HepG2 (cell line): ENCODE data around the gene ZDHHC14. TPM values are rescaled to one million over a fixed set of nuclear protein-coding genes. Genes with fewer than 3 reads are reported as not detected.
A peak's percentile ranks its signal among the peaks of the same experiment; 100 is the strongest.

Experiments used
- CBX1 ChIP-seq: IDR thresholded peaks from one replicate; pipeline ENCODE4 v1.6.1; 2016; ENCODE audit warnings: antibody characterized with exemption, low read depth
- CHD4 ChIP-seq: fragments of 200-600 bp; sonication (generic); IDR thresholded peaks from 2 replicates; pipeline ENCODE4 v1.7.0; 2017; ENCODE audit warnings: mild to moderate bottlenecking, low read length, borderline replicate concordance
- HNRNPLL ChIP-seq: fragments of 200-400 bp; formaldehyde crosslinking; IDR thresholded peaks from 2 replicates; pipeline ENCODE4 v1.6.1; 2017; ENCODE audit warnings: mild to moderate bottlenecking, low read depth, low read length; ENCODE audit not compliant: poor library complexity, severe bottlenecking
- HOXA3 ChIP-seq: sonication (generic); formaldehyde crosslinking; IDR thresholded peaks from 2 replicates; pipeline ENCODE4 v1.5.0; 2020; ENCODE audit warnings: missing genetic modification reagents
- ZNF263 ChIP-seq: sonication (generic); formaldehyde crosslinking; IDR thresholded peaks from 2 replicates; pipeline ENCODE4 v1.4.0; 2020; ENCODE audit warnings: missing genetic modification reagents
- ZNF451 ChIP-seq: sonication (generic); formaldehyde crosslinking; IDR thresholded peaks from 2 replicates; pipeline ENCODE4 v1.5.0; 2020; ENCODE audit warnings: mild to moderate bottlenecking, missing genetic modification reagents
- ZNF572 ChIP-seq: sonication (generic); formaldehyde crosslinking; IDR thresholded peaks from 2 replicates; pipeline ENCODE4 v1.5.1; 2020; ENCODE audit warnings: mild to moderate bottlenecking, missing genetic modification reagents
- polyA plus RNA-seq, 8 experiments: library from polyadenylated mRNA; depleted of rRNA in 3 of 8; stranded (reverse) in 7 of 8; unstranded in 1 of 8; fragments of >200 nt; fragmentation: Illumina TruSeq in 4 of 8; extraction: Trizol in 4 of 8; gene quantifications; 2 replicates each; pipeline versions ENCODE4 v1.2.1 to v1.2.3, GENCODE V29; 2011 to 2016; ENCODE audit warnings: low read depth in 4 of 8, missing spikeins in 1 of 8, mixed read lengths in 1 of 8; ENCODE audit not compliant: insufficient read depth in 1 of 8
- total RNA-seq, 5 experiments: library from RNA; depleted of rRNA; stranded (reverse); fragments of >200 nt; fragmentation: Illumina TruSeq; extraction: Trizol; gene quantifications; 2 replicates each; pipeline ENCODE4 v1.2.3, GENCODE V29; 2016; ENCODE audit warnings: low read depth in 1 of 5
- TF ChIP-seq, protein P1 (sequence below): sonication (generic); formaldehyde crosslinking; IDR thresholded peaks from 2 replicates; pipeline ENCODE4 v1.8.0; 2022; ENCODE audit warnings: missing genetic modification reagents, low read depth, mild to moderate bottlenecking, borderline replicate concordance
- TF ChIP-seq, protein P2 (sequence below), 2 experiments: fragments of 450-650 bp in 1 of 2; sonication (generic) in 1 of 2; formaldehyde crosslinking in 1 of 2; IDR thresholded peaks; 2 replicates each; pipeline versions ENCODE4 v1.6.1 to v1.8.0; 2016 to 2022; ENCODE audit warnings: antibody characterized with exemption in 1 of 2, mild to moderate bottlenecking in 1 of 2, missing genetic modification reagents in 1 of 2
- TF ChIP-seq, protein P3 (sequence below): sonication (generic); formaldehyde crosslinking; IDR thresholded peaks from 2 replicates; pipeline ENCODE4 v1.4.0; 2020; ENCODE audit warnings: low read depth, missing genetic modification reagents
- TF ChIP-seq, protein P4 (sequence below): sonication (generic); formaldehyde crosslinking; IDR thresholded peaks from 2 replicates; pipeline ENCODE4 v1.4.0; 2020; ENCODE audit warnings: missing genetic modification reagents

The ZDHHC14 gene
- total and polyA plus RNA-seq, 2 of the 13 experiments (the other 11 are each of a cell fraction or from before 2014, with no cell fraction given), result 3.7 to 9.5 TPM

DNA sequence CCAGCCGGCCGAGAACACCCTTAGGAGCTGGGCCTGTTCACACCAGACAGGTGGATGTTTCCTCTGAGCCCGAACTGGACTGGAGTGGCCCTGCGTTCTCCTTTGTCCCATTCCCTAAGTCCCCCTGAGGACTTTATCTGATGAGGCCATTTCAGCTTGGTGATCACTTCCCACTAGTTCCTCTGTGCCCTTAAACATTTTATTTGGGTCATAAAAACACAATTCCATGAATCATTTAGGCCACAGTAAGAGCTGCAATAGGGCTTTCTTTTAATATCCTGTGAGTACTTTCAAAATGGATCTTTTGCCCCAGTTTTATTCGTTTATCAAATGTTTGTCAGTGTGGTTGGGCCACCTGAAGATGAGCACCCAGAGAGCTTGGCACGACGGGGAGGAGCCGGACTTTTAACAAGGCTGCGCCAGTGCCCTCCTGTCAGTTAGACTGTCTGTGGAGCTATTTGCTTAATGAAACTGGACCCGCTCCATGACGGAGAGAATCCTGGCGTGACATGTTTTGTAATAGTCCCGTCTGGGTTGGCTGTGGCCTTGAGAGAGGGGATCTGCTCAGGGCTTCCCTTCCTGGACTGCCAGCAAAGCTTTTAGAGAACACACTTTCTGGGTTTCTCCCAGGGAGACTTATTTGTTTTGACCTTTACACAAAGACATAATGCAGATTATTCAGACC is 53.5 kb downstream of the ZDHHC14 start (continued):
- TF ChIP-seq HNRNPLL, result no peak
- no peak for TF ChIP-seq CBX1
- TF ChIP-seq ZNF572 (CRISPR knock-in tag), result no peak
- TF ChIP-seq, protein P1, sequence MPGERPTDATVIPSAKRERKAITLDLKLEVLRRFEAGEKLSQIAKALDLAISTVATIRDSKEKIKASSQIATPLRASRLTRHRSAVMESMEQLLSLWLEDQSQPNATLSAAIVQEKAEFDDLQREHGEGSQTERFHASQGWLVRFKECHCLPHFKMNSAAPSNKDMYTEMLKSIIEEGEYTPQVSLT, result no peak
- TF ChIP-seq, protein P2, sequence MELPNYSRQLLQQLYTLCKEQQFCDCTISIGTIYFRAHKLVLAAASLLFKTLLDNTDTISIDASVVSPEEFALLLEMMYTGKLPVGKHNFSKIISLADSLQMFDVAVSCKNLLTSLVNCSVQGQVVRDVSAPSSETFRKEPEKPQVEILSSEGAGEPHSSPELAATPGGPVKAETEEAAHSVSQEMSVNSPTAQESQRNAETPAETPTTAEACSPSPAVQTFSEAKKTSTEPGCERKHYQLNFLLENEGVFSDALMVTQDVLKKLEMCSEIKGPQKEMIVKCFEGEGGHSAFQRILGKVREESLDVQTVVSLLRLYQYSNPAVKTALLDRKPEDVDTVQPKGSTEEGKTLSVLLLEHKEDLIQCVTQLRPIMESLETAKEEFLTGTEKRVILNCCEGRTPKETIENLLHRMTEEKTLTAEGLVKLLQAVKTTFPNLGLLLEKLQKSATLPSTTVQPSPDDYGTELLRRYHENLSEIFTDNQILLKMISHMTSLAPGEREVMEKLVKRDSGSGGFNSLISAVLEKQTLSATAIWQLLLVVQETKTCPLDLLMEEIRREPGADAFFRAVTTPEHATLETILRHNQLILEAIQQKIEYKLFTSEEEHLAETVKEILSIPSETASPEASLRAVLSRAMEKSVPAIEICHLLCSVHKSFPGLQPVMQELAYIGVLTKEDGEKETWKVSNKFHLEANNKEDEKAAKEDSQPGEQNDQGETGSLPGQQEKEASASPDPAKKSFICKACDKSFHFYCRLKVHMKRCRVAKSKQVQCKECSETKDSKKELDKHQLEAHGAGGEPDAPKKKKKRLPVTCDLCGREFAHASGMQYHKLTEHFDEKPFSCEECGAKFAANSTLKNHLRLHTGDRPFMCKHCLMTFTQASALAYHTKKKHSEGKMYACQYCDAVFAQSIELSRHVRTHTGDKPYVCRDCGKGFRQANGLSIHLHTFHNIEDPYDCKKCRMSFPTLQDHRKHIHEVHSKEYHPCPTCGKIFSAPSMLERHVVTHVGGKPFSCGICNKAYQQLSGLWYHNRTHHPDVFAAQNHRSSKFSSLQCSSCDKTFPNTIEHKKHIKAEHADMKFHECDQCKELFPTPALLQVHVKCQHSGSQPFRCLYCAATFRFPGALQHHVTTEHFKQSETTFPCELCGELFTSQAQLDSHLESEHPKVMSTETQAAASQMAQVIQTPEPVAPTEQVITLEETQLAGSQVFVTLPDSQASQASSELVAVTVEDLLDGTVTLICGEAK (IDR thresholded peaks at IDR 0.05), result no peak
- TF ChIP-seq, protein P2 (CRISPR knock-in tag; IDR thresholded peaks at IDR 0.05), result peak; percentile 40; the same call in 1 of the 2 replicates
- no peak for TF ChIP-seq ZNF451
- TF ChIP-seq ZNF263 (CRISPR knock-in tag), result peak; percentile 92
- TF ChIP-seq, protein P3, sequence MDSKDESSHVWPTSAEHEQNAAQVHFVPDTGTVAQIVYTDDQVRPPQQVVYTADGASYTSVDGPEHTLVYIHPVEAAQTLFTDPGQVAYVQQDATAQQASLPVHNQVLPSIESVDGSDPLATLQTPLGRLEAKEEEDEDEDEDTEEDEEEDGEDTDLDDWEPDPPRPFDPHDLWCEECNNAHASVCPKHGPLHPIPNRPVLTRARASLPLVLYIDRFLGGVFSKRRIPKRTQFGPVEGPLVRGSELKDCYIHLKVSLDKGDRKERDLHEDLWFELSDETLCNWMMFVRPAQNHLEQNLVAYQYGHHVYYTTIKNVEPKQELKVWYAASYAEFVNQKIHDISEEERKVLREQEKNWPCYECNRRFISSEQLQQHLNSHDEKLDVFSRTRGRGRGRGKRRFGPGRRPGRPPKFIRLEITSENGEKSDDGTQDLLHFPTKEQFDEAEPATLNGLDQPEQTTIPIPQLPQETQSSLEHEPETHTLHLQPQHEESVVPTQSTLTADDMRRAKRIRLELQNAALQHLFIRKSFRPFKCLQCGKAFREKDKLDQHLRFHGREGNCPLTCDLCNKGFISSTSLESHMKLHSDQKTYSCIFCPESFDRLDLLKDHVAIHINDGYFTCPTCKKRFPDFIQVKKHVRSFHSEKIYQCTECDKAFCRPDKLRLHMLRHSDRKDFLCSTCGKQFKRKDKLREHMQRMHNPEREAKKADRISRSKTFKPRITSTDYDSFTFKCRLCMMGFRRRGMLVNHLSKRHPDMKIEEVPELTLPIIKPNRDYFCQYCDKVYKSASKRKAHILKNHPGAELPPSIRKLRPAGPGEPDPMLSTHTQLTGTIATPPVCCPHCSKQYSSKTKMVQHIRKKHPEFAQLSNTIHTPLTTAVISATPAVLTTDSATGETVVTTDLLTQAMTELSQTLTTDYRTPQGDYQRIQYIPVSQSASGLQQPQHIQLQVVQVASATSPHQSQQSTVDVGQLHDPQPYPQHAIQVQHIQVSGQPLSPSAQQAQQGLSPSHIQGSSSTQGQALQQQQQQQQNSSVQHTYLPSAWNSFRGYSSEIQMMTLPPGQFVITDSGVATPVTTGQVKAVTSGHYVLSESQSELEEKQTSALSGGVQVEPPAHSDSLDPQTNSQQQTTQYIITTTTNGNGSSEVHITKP (CRISPR knock-in tag), result no peak; the same call in 1 of the 2 replicates
- TF ChIP-seq, protein P4, sequence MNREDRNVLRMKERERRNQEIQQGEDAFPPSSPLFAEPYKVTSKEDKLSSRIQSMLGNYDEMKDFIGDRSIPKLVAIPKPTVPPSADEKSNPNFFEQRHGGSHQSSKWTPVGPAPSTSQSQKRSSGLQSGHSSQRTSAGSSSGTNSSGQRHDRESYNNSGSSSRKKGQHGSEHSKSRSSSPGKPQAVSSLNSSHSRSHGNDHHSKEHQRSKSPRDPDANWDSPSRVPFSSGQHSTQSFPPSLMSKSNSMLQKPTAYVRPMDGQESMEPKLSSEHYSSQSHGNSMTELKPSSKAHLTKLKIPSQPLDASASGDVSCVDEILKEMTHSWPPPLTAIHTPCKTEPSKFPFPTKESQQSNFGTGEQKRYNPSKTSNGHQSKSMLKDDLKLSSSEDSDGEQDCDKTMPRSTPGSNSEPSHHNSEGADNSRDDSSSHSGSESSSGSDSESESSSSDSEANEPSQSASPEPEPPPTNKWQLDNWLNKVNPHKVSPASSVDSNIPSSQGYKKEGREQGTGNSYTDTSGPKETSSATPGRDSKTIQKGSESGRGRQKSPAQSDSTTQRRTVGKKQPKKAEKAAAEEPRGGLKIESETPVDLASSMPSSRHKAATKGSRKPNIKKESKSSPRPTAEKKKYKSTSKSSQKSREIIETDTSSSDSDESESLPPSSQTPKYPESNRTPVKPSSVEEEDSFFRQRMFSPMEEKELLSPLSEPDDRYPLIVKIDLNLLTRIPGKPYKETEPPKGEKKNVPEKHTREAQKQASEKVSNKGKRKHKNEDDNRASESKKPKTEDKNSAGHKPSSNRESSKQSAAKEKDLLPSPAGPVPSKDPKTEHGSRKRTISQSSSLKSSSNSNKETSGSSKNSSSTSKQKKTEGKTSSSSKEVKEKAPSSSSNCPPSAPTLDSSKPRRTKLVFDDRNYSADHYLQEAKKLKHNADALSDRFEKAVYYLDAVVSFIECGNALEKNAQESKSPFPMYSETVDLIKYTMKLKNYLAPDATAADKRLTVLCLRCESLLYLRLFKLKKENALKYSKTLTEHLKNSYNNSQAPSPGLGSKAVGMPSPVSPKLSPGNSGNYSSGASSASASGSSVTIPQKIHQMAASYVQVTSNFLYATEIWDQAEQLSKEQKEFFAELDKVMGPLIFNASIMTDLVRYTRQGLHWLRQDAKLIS, result no peak
- peak; percentile 86 for TF ChIP-seq HOXA3 (CRISPR knock-in tag)
- TF ChIP-seq CHD4, result no peak
